Measurements from ENCODE around the gene MT1G. TPM values are rescaled to one million over a fixed set of nuclear protein-coding genes. Genes with fewer than 3 reads are reported as not detected.

MT1G gene
- total RNA-seq, 1 experiment from 2014 or later = 23.4 TPM

- no peak overlapping the region for H3K4me3 Mint-ChIP-seq
- WGBS (ENCODE audit: extremely low coverage, insufficient read length, low lambda C conversion rate) = no CpG with 5 or more reads among the region's 2 CpGs
- TF ChIP-seq CTCF (conservative IDR thresholded peaks at IDR 0.05) = no peak
Observed at GRCh38 chr16:56670620-56670934, 2.7 kb upstream of the MT1G start.

More at GRCh38 chr16:56670620-56670934, 2.7 kb upstream of the MT1G start:
- H4K5ac ChIP-seq (ENCODE audit: insufficient read length, low read depth, low read length) = no peak overlapping the region
- no peak overlapping the region for H3K56ac ChIP-seq (ENCODE audit: insufficient read length, low read depth, low read length)
- no peak for DNase-seq
- no peak overlapping the region for H3T11ph ChIP-seq (ENCODE audit: low read length)
- H2BK120ac ChIP-seq (ENCODE audit: low read depth, low read length, poor library complexity, severe bottlenecking) = no peak overlapping the region
- no peak overlapping the region for H3K9ac ChIP-seq (ENCODE audit: extremely low read depth, insufficient read length, low read length)
- H3K4me1 ChIP-seq (ENCODE audit: insufficient read depth, low read length) = peaks cover 7% of the 10 kb centered on the region; the same call in 1 of the 2 replicates
- no peak overlapping the region for H2AFZ ChIP-seq (ENCODE audit: low read length)
- peaks cover 50% of the 10 kb centered on the region for H3K27me3 ChIP-seq (ENCODE audit: insufficient read depth, low read length)
- H4K8ac ChIP-seq (replicated peaks; ENCODE audit: insufficient read length, low read depth, low read length) = no peak overlapping the region
- H3K79me1 ChIP-seq (ENCODE audit: insufficient read depth, low read depth, low read length, poor library complexity, severe bottlenecking) = no peaks in the 10 kb centered on the region
- Mint-ChIP-seq H3K27me3 (ENCODE audit: low read depth) (peaks cover 82% of the 10 kb centered on the region), H3K9me3 (no peaks in the 10 kb centered on the region; a peak in 1 of 5 replicates), H3K27ac (no peak overlapping the region), H3K36me3 (ENCODE audit: insufficient read depth in 1 of 3, low read depth in 3 of 3) (no peaks in the 10 kb centered on the region), H3K4me1 (peaks cover 18 to 47% of the 10 kb centered on the region in 2 experiments)
- H2BK15ac ChIP-seq (ENCODE audit: low read depth, low read length) = no peak overlapping the region
- H2BK12ac ChIP-seq (ENCODE audit: insufficient read length, low read depth, low read length) = no peak overlapping the region
- H3K4ac ChIP-seq (ENCODE audit: low read depth, low read length) = no peak overlapping the region
- H2BK5ac ChIP-seq (ENCODE audit: insufficient read length, low read length) = no peak overlapping the region
- H2AK5ac ChIP-seq (ENCODE audit: insufficient read length, low read length) = no peak overlapping the region
- no peaks in the 10 kb centered on the region for H3K9me3 ChIP-seq (ENCODE audit: control insufficient read depth, low read depth, low read length)
- H3K18ac ChIP-seq (ENCODE audit: insufficient read length, low read depth, low read length) = no peak overlapping the region
- H4K91ac ChIP-seq (ENCODE audit: insufficient read length, low read depth, low read length) = no peak overlapping the region
- H4K20me1 ChIP-seq (ENCODE audit: control insufficient read depth, insufficient read depth, insufficient read length) = no peaks in the 10 kb centered on the region
- no peaks in the 10 kb centered on the region for H3K79me2 ChIP-seq (ENCODE audit: insufficient read depth, low read length)
- no peak overlapping the region for H3K4me2 ChIP-seq (ENCODE audit: insufficient read depth, insufficient read length, low read length)
- H3K23ac ChIP-seq (ENCODE audit: insufficient read length, low read depth, low read length) = no peak overlapping the region
- H2BK20ac ChIP-seq (ENCODE audit: low read depth, low read length, poor library complexity, severe bottlenecking) = no peak overlapping the region
- no peak overlapping the region for H3K14ac ChIP-seq (ENCODE audit: insufficient read depth, low read length)
- H3K23me2 ChIP-seq (ENCODE audit: insufficient read length, low read depth, low read length, poor library complexity, severe bottlenecking) = peaks cover 15% of the 10 kb centered on the region
- no peak overlapping the region for H3K27ac ChIP-seq (ENCODE audit: insufficient read length, low read depth, low read length)

Data from H9 (cell line).